H1 (cell line): ENCODE measurements around the gene MAP2K5. TPM values are rescaled to one million over a fixed set of nuclear protein-coding genes. Genes with fewer than 3 reads are reported as not detected.

Source experiments
- CTCF ChIA-PET: fragments of 300-600 bp; sonication (Branson Sonifier 250); formaldehyde crosslinking; loops from one replicate; lab custom pipeline; 2021; ENCODE audit not compliant: partially characterized antibody; lab: Charles Lee
- POLR2A ChIA-PET: fragments of 300-600 bp; sonication (Branson Sonifier 250); formaldehyde crosslinking; loops from one replicate; lab custom pipeline; 2021; ENCODE audit warnings: inconsistent platforms; ENCODE audit not compliant: partially characterized antibody; lab: Charles Lee
- DNase-seq, 2 experiments: peaks; one replicate each; pipeline versions ENCODE4 v3.0.0 to v3.0.0-alpha.2; 2010 to 2022; ENCODE audit warnings: low spot score in 2 of 2, low read depth in 1 of 2, mixed read lengths in 1 of 2
- FAIRE-seq: peaks from 2 replicates; lab custom pipeline; 2011; peaks lifted over from hg19 to GRCh38; lab: Jason Lieb, UNC
- H2AFZ ChIP-seq: 2 replicates; pipeline ENCODE4 v1.8.1; 2012; ENCODE audit warnings: low read length, inconsistent platforms
- H2AK5ac ChIP-seq: 2 replicates; pipeline ENCODE4 v1.6.1; 2013; ENCODE audit warnings: low read depth, low read length
- H2BK120ac ChIP-seq: replicated peaks from 2 replicates; pipeline ENCODE3; 2013; ENCODE audit warnings: low read depth, low read length, inconsistent platforms
- H2BK12ac ChIP-seq: 2 replicates; pipeline ENCODE4 v1.6.1; 2013; ENCODE audit warnings: low read depth, low read length
- H2BK15ac ChIP-seq: 2 replicates; pipeline ENCODE4 v1.6.1; 2013; ENCODE audit warnings: low read length
- H2BK20ac ChIP-seq: 2 replicates; pipeline ENCODE4 v1.6.1; 2013; ENCODE audit warnings: low read length
- H2BK5ac ChIP-seq: 2 replicates; pipeline ENCODE4 v1.6.1; 2013; ENCODE audit warnings: low read depth, low read length
- H3K14ac ChIP-seq: 2 replicates; pipeline ENCODE4 v1.6.1; 2013; ENCODE audit warnings: inconsistent platforms; ENCODE audit not compliant: insufficient read length
- H3K18ac ChIP-seq: 2 replicates; pipeline ENCODE4 v1.6.1; 2013; ENCODE audit warnings: low read length; ENCODE audit errors: extremely low read depth
- H3K23ac ChIP-seq: 2 replicates; pipeline ENCODE4 v1.6.1; 2013; ENCODE audit warnings: inconsistent platforms; ENCODE audit not compliant: insufficient read length
- H3K23me2 ChIP-seq: 2 replicates; pipeline ENCODE4 v1.6.1; 2013; ENCODE audit warnings: low read depth, low read length
- H3K27ac ChIP-seq: 2 replicates; pipeline ENCODE4 v1.6.1; 2011; ENCODE audit warnings: low read depth, low read length, inconsistent platforms
- H3K27me3 ChIP-seq, 4 experiments: replicated peaks in 1 of 4; 1 replicate in 1 of 4; 2 replicates in 3 of 4; pipeline versions ENCODE4 v1.6.1 to v1.8.1; 2011 to 2013; ENCODE audit warnings: low read length in 3 of 4, mild to moderate bottlenecking in 3 of 4, inconsistent platforms in 2 of 4, mixed read lengths in 2 of 4, moderate library complexity in 1 of 4; ENCODE audit not compliant: control insufficient read depth in 3 of 4, insufficient read depth in 3 of 4; ENCODE audit errors: extremely low read depth in 1 of 4
- H3K36me3 ChIP-seq, 4 experiments: 2 replicates each; pipeline versions ENCODE4 v1.6.1 to v1.8.1; 2011 to 2013; ENCODE audit warnings: mild to moderate bottlenecking in 4 of 4, low read length in 3 of 4, moderate library complexity in 2 of 4, control low read depth in 1 of 4, inconsistent platforms in 1 of 4; ENCODE audit not compliant: insufficient read depth in 4 of 4, control insufficient read depth in 2 of 4
- H3K4ac ChIP-seq: replicated peaks from 2 replicates; pipeline ENCODE3; 2013; ENCODE audit warnings: low read length, low read depth, mixed read lengths, inconsistent platforms; ENCODE audit not compliant: insufficient read length
- H3K4me1 ChIP-seq, 4 experiments: replicated peaks in 1 of 4; 1 replicate in 1 of 4; 2 replicates in 3 of 4; pipeline versions ENCODE4 v1.6.1 to v1.8.1; 2011 to 2013; ENCODE audit warnings: low read length in 3 of 4, inconsistent platforms in 2 of 4, mixed read lengths in 1 of 4; ENCODE audit not compliant: insufficient read depth in 4 of 4, control insufficient read depth in 3 of 4
- H3K4me2 ChIP-seq, 2 experiments: 2 replicates each; pipeline versions ENCODE4 v1.6.1 to v1.8.1; 2011 to 2013; ENCODE audit warnings: low read depth in 2 of 2, low read length in 2 of 2, control low read depth in 1 of 2, inconsistent platforms in 1 of 2, mild to moderate bottlenecking in 1 of 2; ENCODE audit not compliant: insufficient read depth in 1 of 2
- H3K4me3 ChIP-seq, 4 experiments: fragments of 200-600, 300-600 bp in 1 of 4; sonication (generic), shearing (Covaris generic), sonication (Bioruptor Twin) in 1 of 4; 2 replicates each; pipeline versions ENCODE4 v1.5.1 to v1.8.1; 2011 to 2016; ENCODE audit warnings: low read length in 4 of 4, low read depth in 3 of 4, control low read depth in 2 of 4, inconsistent platforms in 2 of 4, mild to moderate bottlenecking in 2 of 4, mixed read lengths in 1 of 4, moderate library complexity in 1 of 4; ENCODE audit not compliant: insufficient read depth in 2 of 4; ENCODE audit errors: extremely low read depth in 1 of 4
- H3K56ac ChIP-seq: replicated peaks from 2 replicates; pipeline ENCODE3; 2013; ENCODE audit warnings: low read depth, mild to moderate bottlenecking, mixed read lengths, low read length, inconsistent platforms; ENCODE audit not compliant: insufficient read length
- H3K79me1 ChIP-seq: 2 replicates; pipeline ENCODE4 v1.6.1; 2013; ENCODE audit warnings: low read depth, low read length, control low read depth
- H3K79me2 ChIP-seq, 2 experiments: 2 replicates each; pipeline versions ENCODE4 v1.6.1 to v1.8.1; 2012 to 2013; ENCODE audit warnings: low read length in 2 of 2, mild to moderate bottlenecking in 2 of 2, inconsistent platforms in 1 of 2; ENCODE audit not compliant: insufficient read depth in 2 of 2, control insufficient read depth in 1 of 2
- H3K9ac ChIP-seq, 4 experiments: replicated peaks in 1 of 4; 1 replicate in 1 of 4; 2 replicates in 3 of 4; pipeline versions ENCODE4 v1.6.1 to v1.8.1; 2011 to 2013; ENCODE audit warnings: low read depth in 3 of 4, low read length in 3 of 4, control low read depth in 2 of 4, mild to moderate bottlenecking in 2 of 4, moderate library complexity in 2 of 4, inconsistent platforms in 1 of 4; ENCODE audit errors: extremely low read depth in 1 of 4
- H3K9me3 ChIP-seq, 2 experiments: 2 replicates each; pipeline versions ENCODE4 v1.6.1 to v1.8.1; 2012 to 2013; ENCODE audit warnings: mild to moderate bottlenecking in 2 of 2, moderate library complexity in 2 of 2, control low read depth in 1 of 2, inconsistent platforms in 1 of 2, low read depth in 1 of 2, low read length in 1 of 2, mixed read lengths in 1 of 2; ENCODE audit not compliant: insufficient read depth in 2 of 2
- H4K20me1 ChIP-seq, 2 experiments: replicated peaks in 1 of 2; 2 replicates each; pipeline versions ENCODE3 to v1.8.1; 2011 to 2013; ENCODE audit warnings: inconsistent platforms in 2 of 2, low read length in 2 of 2, mild to moderate bottlenecking in 1 of 2; ENCODE audit not compliant: insufficient read depth in 2 of 2, control insufficient read depth in 1 of 2
- H4K5ac ChIP-seq: 2 replicates; pipeline ENCODE4 v1.6.1; 2013; ENCODE audit warnings: low read length, low read depth, mixed read lengths, inconsistent platforms; ENCODE audit not compliant: insufficient read length
- H4K8ac ChIP-seq: 2 replicates; pipeline ENCODE4 v1.8.0; 2013; ENCODE audit warnings: mild to moderate bottlenecking, moderate library complexity, low read length, inconsistent platforms; ENCODE audit not compliant: insufficient read depth; ENCODE audit errors: extremely low read depth
- H4K91ac ChIP-seq: replicated peaks from 2 replicates; pipeline ENCODE3; 2013; ENCODE audit warnings: low read length, mixed read lengths, inconsistent platforms; ENCODE audit not compliant: insufficient read length
- ZNF274 ChIP-seq: IDR thresholded peaks from 2 replicates; pipeline ENCODE4 v1.7.0; 2012; ENCODE audit warnings: low read length, borderline replicate concordance; ENCODE audit errors: extremely low read depth
- WGBS, 2 experiments: shearing (Covaris generic) in 1 of 2; methylation state at CpG; one replicate each; pipeline versions ENCODE4 v1.1.6 to v1.1.7; 2013 to 2015; ENCODE audit warnings: low lambda C conversion rate in 2 of 2, mixed read lengths in 2 of 2, inconsistent platforms in 1 of 2, low coverage in 1 of 2, missing lambda C conversion rate in 1 of 2; ENCODE audit not compliant: insufficient replicate concordance in 2 of 2, insufficient coverage in 1 of 2, insufficient read length in 1 of 2; ENCODE audit errors: extremely low coverage in 1 of 2, missing lambda C conversion rate in 1 of 2; 5-methylcytosine and 5-hydroxymethylcytosine counted together
- polyA plus RNA-seq, 7 experiments: library from polyadenylated mRNA; depleted of rRNA in 3 of 7; stranded (reverse) in 5 of 7; unstranded in 2 of 7; fragments of >200 nt in 5 of 7; fragments of 200-250 nt in 2 of 7; gene quantifications; 1 replicate in 5 of 7; 2 replicates in 1 of 7; 4 replicates in 1 of 7; pipeline versions ENCODE4 v1.2.1 to v1.2.3, GENCODE V29; 2011 to 2013; ENCODE audit warnings: missing spikeins in 2 of 7, mixed read lengths in 2 of 7
- total RNA-seq: library from RNA; stranded (reverse); fragmentation: NEBNext Ultra II Directional; extraction: Animal tissue kit (Norgen Biotek cat#: 25700); gene quantifications from 2 replicates; pipeline ENCODE4 v1.2.1, GENCODE V29; 2021

The MAP2K5 gene
- total and polyA plus RNA-seq, 2 of the 8 experiments (the other 6 are each of a cell fraction or from before 2014, with no cell fraction given): 4.4 to 15.8 TPM

- H3K9me3 ChIP-seq: no peaks in the 10 kb centered on the region
- WGBS, 2 experiments: 89% methylated on average over 3 of the region's 3 CpGs; no CpG with 5 or more reads in 1 of the 2 experiments
- no peak overlapping the region for H4K91ac ChIP-seq
- no peak overlapping the region for H2BK20ac ChIP-seq
- H3K23me2 ChIP-seq: no peaks in the 10 kb centered on the region
- no peaks in the 10 kb centered on the region for H3K27me3 ChIP-seq
- POLR2A ChIA-PET: interaction anchor here (1.8 kb wide), 1 partner anchor 8 kb away, joined by 5 read pairs; no protein-coding TSS in a partner anchor
- no peak overlapping the region for H3K27ac ChIP-seq
- no peak overlapping the region for H3K23ac ChIP-seq
- no peak overlapping the region for H3K4ac ChIP-seq
- CTCF ChIA-PET: interaction anchor here (0.9 kb wide), 1 partner anchor 56 kb away, joined by 3 read pairs; no protein-coding TSS in a partner anchor
- no peak overlapping the region for H3K14ac ChIP-seq
- no peak overlapping the region for H2BK12ac ChIP-seq
- no peak overlapping the region for H3K18ac ChIP-seq
- H3K36me3 ChIP-seq: no peaks in the 10 kb centered on the region
- no peak overlapping the region for H2AFZ ChIP-seq
- H3K79me1 ChIP-seq: no peaks in the 10 kb centered on the region
- no peak overlapping the region for H4K8ac ChIP-seq
- H3K79me2 ChIP-seq: no peaks in the 10 kb centered on the region
- H3K4me2 ChIP-seq: no peak overlapping the region
- no peak for DNase-seq
- H3K4me1 ChIP-seq: peaks cover 0 to 4% (median 3%) of the 10 kb centered on the region in 4 experiments; a peak in 5 of 7 replicates
- no peak overlapping the region for H2BK5ac ChIP-seq
- no peaks in the 10 kb centered on the region for H4K20me1 ChIP-seq
- no peak overlapping the region for H3K9ac ChIP-seq
- no peak for FAIRE-seq
- no peak overlapping the region for H3K56ac ChIP-seq
- H3K4me3 ChIP-seq: no peak overlapping the region
- H2BK120ac ChIP-seq: no peak overlapping the region
- no peak overlapping the region for H2AK5ac ChIP-seq
- no peak overlapping the region for H4K5ac ChIP-seq
- H2BK15ac ChIP-seq: no peak overlapping the region
- no peak for TF ChIP-seq ZNF274
Observed at GRCh38 chr15:67556976-67557570, 14.6 kb downstream of the MAP2K5 start.
